Subcutaneous abdominal adipose tissue (tissue), 5 donors: ENCODE measurements around the gene SKAP1.

Source experiments
- H3K27ac ChIP-seq: one replicate; pipeline ENCODE4 v1.7.0; 2013; ENCODE audit warnings: low read depth, mild to moderate bottlenecking, inconsistent platforms, low read length, moderate library complexity
- H3K27me3 ChIP-seq, 5 donors: one replicate each; pipeline ENCODE4 v1.7.0; 2013; ENCODE audit warnings: low read length in 5 of 5, inconsistent platforms in 1 of 5; ENCODE audit not compliant: control insufficient read depth in 5 of 5, insufficient read depth in 4 of 5
- H3K36me3 ChIP-seq, 5 donors: one replicate each; pipeline ENCODE4 v1.7.0; 2013; ENCODE audit warnings: low read length in 5 of 5; ENCODE audit not compliant: control insufficient read depth in 5 of 5, insufficient read depth in 5 of 5
- H3K4me1 ChIP-seq, 5 donors: one replicate each; pipeline ENCODE4 v1.7.0; 2013; ENCODE audit warnings: low read length in 5 of 5, mild to moderate bottlenecking in 3 of 5, moderate library complexity in 1 of 5; ENCODE audit not compliant: control insufficient read depth in 5 of 5, insufficient read depth in 5 of 5
- H3K4me3 ChIP-seq, 5 donors: one replicate each; pipeline ENCODE4 v1.7.0; 2013; ENCODE audit warnings: low read length in 5 of 5, low read depth in 1 of 5
- H3K9ac ChIP-seq, 5 donors: one replicate each; pipeline ENCODE4 v1.7.0; 2013; ENCODE audit warnings: low read length in 5 of 5, mild to moderate bottlenecking in 4 of 5, moderate library complexity in 3 of 5
- H3K9me3 ChIP-seq, 5 donors: one replicate each; pipeline ENCODE4 v1.7.0; 2013; ENCODE audit warnings: low read length in 5 of 5; ENCODE audit not compliant: control insufficient read depth in 5 of 5
- donor health status: healthy.
- donor health status: healthy.
- donor health status: healthy.
- donor health status: healthy.
- donor health status: healthy.

SKAP1 gene

GRCh38 chr17:48465884-48466283 is 35.9 kb upstream of the SKAP1 start:
- Histone ChIP-seq H3K9me3 (no peaks in the 10 kb centered on the region), H3K36me3 (no peaks in the 10 kb centered on the region), H3K4me1 (no peaks in the 10 kb centered on the region), H3K27me3 (peaks cover 0 to 13% (median 4%) of the 10 kb centered on the region in 5 donors), H3K4me3 (no peak overlapping the region), H3K27ac (no peak overlapping the region), H3K9ac (no peak overlapping the region)

GRCh38 chr17:48463526-48463925 is 33.5 kb upstream of the SKAP1 start:
- Histone ChIP-seq H3K27me3 (peaks cover 3 to 13% (median 4%) of the 10 kb centered on the region in 5 donors), H3K4me3 (no peak overlapping the region), H3K9me3 (no peaks in the 10 kb centered on the region), H3K27ac (no peak overlapping the region), H3K4me1 (no peaks in the 10 kb centered on the region), H3K36me3 (no peaks in the 10 kb centered on the region), H3K9ac (no peak overlapping the region)

GRCh38 chr17:48462946-48463345 is 32.9 kb upstream of the SKAP1 start:
- Histone ChIP-seq H3K36me3 (no peaks in the 10 kb centered on the region), H3K9me3 (no peaks in the 10 kb centered on the region), H3K4me3 (no peak overlapping the region), H3K9ac (no peak overlapping the region), H3K27ac (no peak overlapping the region), H3K4me1 (no peaks in the 10 kb centered on the region), H3K27me3 (peaks cover 3 to 13% (median 4%) of the 10 kb centered on the region in 5 donors)

- Histone ChIP-seq H3K27me3 (peaks cover 0 to 8% (median 3%) of the 10 kb centered on the region in 5 donors), H3K27ac (no peak overlapping the region), H3K4me1 (peaks cover 0 to 6% (median 4%) of the 10 kb centered on the region in 5 donors), H3K4me3 (no peak overlapping the region), H3K36me3 (no peaks in the 10 kb centered on the region), H3K9ac (no peak overlapping the region), H3K9me3 (peaks cover 0 to 4% (median 2%) of the 10 kb centered on the region in 5 donors)
Observed at GRCh38 chr17:48460052-48460451, 30.0 kb upstream of the SKAP1 start.

- Histone ChIP-seq H3K4me3 (no peak overlapping the region), H3K27me3 (peaks cover 0 to 8% (median 5%) of the 10 kb centered on the region in 5 donors), H3K9ac (no peak overlapping the region), H3K4me1 (peaks cover 0 to 6% (median 4%) of the 10 kb centered on the region in 5 donors), H3K36me3 (no peaks in the 10 kb centered on the region), H3K9me3 (peaks cover 0 to 7% (median 7%) of the 10 kb centered on the region in 5 donors), H3K27ac (no peak overlapping the region)
Observed at GRCh38 chr17:48459070-48459844, 29.2 kb upstream of the SKAP1 start.

- Histone ChIP-seq H3K27ac (no peak overlapping the region), H3K9me3 (peaks cover 0 to 8% (median 7%) of the 10 kb centered on the region in 5 donors), H3K9ac (no peak overlapping the region), H3K4me3 (no peak overlapping the region), H3K4me1 (peaks cover 0 to 6% (median 4%) of the 10 kb centered on the region in 5 donors), H3K36me3 (no peaks in the 10 kb centered on the region), H3K27me3 (peaks cover 0 to 8% (median 3%) of the 10 kb centered on the region in 5 donors)
Observed at GRCh38 chr17:48457080-48457836, 27.2 kb upstream of the SKAP1 start.

- Histone ChIP-seq H3K27me3 (peaks cover 0 to 8% (median 3%) of the 10 kb centered on the region in 5 donors), H3K9me3 (peaks cover 0 to 8% (median 7%) of the 10 kb centered on the region in 5 donors), H3K27ac (no peak overlapping the region), H3K9ac (no peak overlapping the region), H3K36me3 (no peaks in the 10 kb centered on the region), H3K4me1 (peaks cover 0 to 6% (median 4%) of the 10 kb centered on the region in 5 donors), H3K4me3 (no peak overlapping the region)
Observed at GRCh38 chr17:48456589-48456988, 26.6 kb upstream of the SKAP1 start.

GRCh38 chr17:48455791-48456190 is 25.8 kb upstream of the SKAP1 start:
- Histone ChIP-seq H3K9ac (no peak overlapping the region), H3K36me3 (no peaks in the 10 kb centered on the region), H3K27me3 (peaks cover 0 to 8% (median 3%) of the 10 kb centered on the region in 5 donors), H3K4me3 (no peak overlapping the region), H3K9me3 (peaks cover 0 to 8% (median 7%) of the 10 kb centered on the region in 5 donors), H3K4me1 (peaks cover 0 to 6% (median 4%) of the 10 kb centered on the region in 5 donors), H3K27ac (no peak overlapping the region)

GRCh38 chr17:48453447-48453846 is 23.4 kb upstream of the SKAP1 start:
- Histone ChIP-seq H3K4me1 (peaks cover 0 to 6% (median 4%) of the 10 kb centered on the region in 5 donors), H3K4me3 (no peak overlapping the region), H3K27ac (no peak overlapping the region), H3K9ac (no peak overlapping the region), H3K9me3 (peaks cover 0 to 8% (median 7%) of the 10 kb centered on the region in 5 donors), H3K36me3 (no peaks in the 10 kb centered on the region), H3K27me3 (peaks cover 0 to 8% (median 2%) of the 10 kb centered on the region in 5 donors)

- peaks cover 0 to 5% (median 0%) of the 10 kb centered on the region in 5 donors for H3K27me3 ChIP-seq
- H3K4me1 ChIP-seq: no peaks in the 10 kb centered on the region
Observed at GRCh38 chr17:48451489-48451888, 21.5 kb upstream of the SKAP1 start.

More at GRCh38 chr17:48451489-48451888, 21.5 kb upstream of the SKAP1 start:
- Histone ChIP-seq H3K27ac (no peak overlapping the region), H3K9ac (no peak overlapping the region), H3K36me3 (no peaks in the 10 kb centered on the region), H3K4me3 (no peak overlapping the region), H3K9me3 (peaks cover 0 to 8% (median 7%) of the 10 kb centered on the region in 5 donors)
